BE2C (cell line): Measurements from ENCODE around the gene SCGB1C2.
"Not testable (repeated sequence)": the region's sequence is repeated elsewhere in the genome, so short reads cannot be mapped to it uniquely, and the experiment has no call there.

Experiments
- DNase-seq: peaks from one replicate; pipeline ENCODE4 v3.0.0-alpha.2; 2020
- H3K27me3 ChIP-seq: fragments of 250-450 bp; sonication (Bioruptor Pico); 2 replicates; pipeline ENCODE4 v1.5.1; 2020; ENCODE audit warnings: mild to moderate bottlenecking
- H3K36me3 ChIP-seq: fragments of 250-450 bp; sonication (Bioruptor Pico); 2 replicates; pipeline ENCODE4 v1.5.1; 2020; ENCODE audit warnings: mild to moderate bottlenecking
- H3K4me1 ChIP-seq: fragments of 250-450 bp; sonication (Bioruptor Pico); 2 replicates; pipeline ENCODE4 v1.5.1; 2020
- H3K4me3 ChIP-seq: 2 replicates; pipeline ENCODE4 v1.5.1; 2011; ENCODE audit warnings: low read depth, low read length
- H3K9me3 ChIP-seq: fragments of 250-450 bp; sonication (Bioruptor Pico); 2 replicates; pipeline ENCODE4 v1.5.1; 2020
- CTCF ChIP-seq: IDR thresholded peaks from 2 replicates; pipeline ENCODE4 v1.5.1; 2012; ENCODE audit warnings: mild to moderate bottlenecking, low read depth, low read length

Gene SCGB1C2

GRCh38 chr17:160336-160735 is 23.0 kb downstream of the SCGB1C2 start:
- no peak overlapping the region for H3K4me3 ChIP-seq
- no peak for TF ChIP-seq CTCF

GRCh38 chr17:161481-161880 is 24.1 kb downstream of the SCGB1C2 start:
- no peak for TF ChIP-seq CTCF
- DNase-seq: no peak
- H3K9me3 ChIP-seq: no peaks in the 10 kb centered on the region

More at GRCh38 chr17:160336-160735, 23.0 kb downstream of the SCGB1C2 start:
- Histone ChIP-seq H3K27me3 (no peaks in the 10 kb centered on the region), H3K9me3 (no peaks in the 10 kb centered on the region), H3K4me1 (no peaks in the 10 kb centered on the region), H3K36me3 (no peaks in the 10 kb centered on the region)
- no peak for DNase-seq

GRCh38 chr17:162689-163088 is 25.3 kb downstream of the SCGB1C2 start:
- no peak overlapping the region for H3K4me3 ChIP-seq
- no peaks in the 10 kb centered on the region for H3K36me3 ChIP-seq
- H3K4me1 ChIP-seq: no peaks in the 10 kb centered on the region
- TF ChIP-seq CTCF: no peak
- DNase-seq: no peak
- no peaks in the 10 kb centered on the region for H3K9me3 ChIP-seq
- no peaks in the 10 kb centered on the region for H3K27me3 ChIP-seq

More at GRCh38 chr17:161481-161880, 24.1 kb downstream of the SCGB1C2 start:
- Histone ChIP-seq H3K27me3 (no peaks in the 10 kb centered on the region), H3K4me3 (no peak overlapping the region), H3K4me1 (no peaks in the 10 kb centered on the region), H3K36me3 (no peaks in the 10 kb centered on the region)

GRCh38 chr17:163514-164098 is 26.2 kb downstream of the SCGB1C2 start:
- H3K36me3 ChIP-seq: no peaks in the 10 kb centered on the region
- TF ChIP-seq CTCF: no peak
- H3K4me3 ChIP-seq: no peak overlapping the region
- DNase-seq: no peak
- no peaks in the 10 kb centered on the region for H3K9me3 ChIP-seq
- no peaks in the 10 kb centered on the region for H3K4me1 ChIP-seq
- H3K27me3 ChIP-seq: no peaks in the 10 kb centered on the region

- Histone ChIP-seq H3K36me3 (no peaks in the 10 kb centered on the region), H3K9me3 (no peaks in the 10 kb centered on the region), H3K4me1 (no peaks in the 10 kb centered on the region), H3K4me3 (no peak overlapping the region), H3K27me3 (no peaks in the 10 kb centered on the region)
- DNase-seq: peak; percentile 57
- TF ChIP-seq CTCF: peak; percentile 60
Observed at GRCh38 chr17:164303-165235, 27.2 kb downstream of the SCGB1C2 start.

GRCh38 chr17:165939-166338 is 28.6 kb downstream of the SCGB1C2 start:
- no peak overlapping the region for H3K4me3 ChIP-seq
- no peaks in the 10 kb centered on the region for H3K36me3 ChIP-seq
- H3K4me1 ChIP-seq: no peaks in the 10 kb centered on the region
- H3K27me3 ChIP-seq: no peaks in the 10 kb centered on the region
- DNase-seq: no peak
- H3K9me3 ChIP-seq: no peaks in the 10 kb centered on the region
- no peak for TF ChIP-seq CTCF

- not testable (repeated sequence) for H3K4me1 ChIP-seq, H3K27me3 ChIP-seq
Observed at GRCh38 chr17:168614-169013, 31.2 kb downstream of the SCGB1C2 start.

More at GRCh38 chr17:168614-169013, 31.2 kb downstream of the SCGB1C2 start:
- DNase-seq, H3K9me3 ChIP-seq, H3K36me3 ChIP-seq, H3K4me3 ChIP-seq: not testable (repeated sequence)
